Lower leg skin (tissue), 3 donors: ENCODE measurements around the gene BCL7A.

ENCODE experiments used
- POLR2A ChIP-seq, 2 donors: fragments of 450-650 bp; IDR thresholded peaks; one replicate each; pipeline ENCODE4 v1.6.1; 2016 to 2017; ENCODE audit warnings: antibody characterized with exemption in 2 of 2, mild to moderate bottlenecking in 1 of 2, moderate library complexity in 1 of 2
- TF ChIP-seq, protein P1 (sequence below), 3 donors: fragments of 450-650 bp; IDR thresholded peaks; one replicate each; pipeline ENCODE4 v1.5.1; 2016; ENCODE audit warnings: antibody characterized with exemption in 3 of 3, mild to moderate bottlenecking in 3 of 3, moderate library complexity in 2 of 3

DNA sequence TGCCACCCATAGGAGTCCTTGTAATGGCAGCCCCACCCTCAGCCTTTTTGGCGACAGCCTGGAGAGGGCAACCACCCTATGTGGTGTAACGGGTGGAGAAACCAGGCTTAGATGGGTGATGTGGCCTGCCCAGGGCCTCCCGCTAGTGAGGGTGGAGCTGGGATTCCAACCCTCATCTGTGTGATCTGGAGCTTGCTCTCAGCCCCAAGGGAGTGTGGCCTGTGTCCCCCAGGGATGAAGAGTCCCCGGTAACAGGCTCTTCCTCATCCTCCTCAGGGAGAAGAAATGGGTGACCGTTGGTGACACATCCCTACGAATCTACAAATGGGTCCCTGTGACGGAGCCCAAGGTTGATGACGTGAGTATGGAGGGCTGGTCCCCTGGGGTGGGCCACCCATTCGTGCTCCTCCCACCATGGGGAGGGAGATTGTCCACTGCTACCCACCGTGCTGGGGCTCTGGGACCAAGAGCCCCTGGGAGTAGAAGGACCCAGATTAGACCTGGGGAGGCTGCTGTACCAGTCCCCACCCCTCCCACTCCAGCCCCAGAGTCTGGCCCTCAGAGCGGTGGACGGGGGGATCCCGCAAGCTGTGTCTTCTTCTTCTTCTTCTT, 8.8 kb downstream of the BCL7A start:
- TF ChIP-seq, protein P1, sequence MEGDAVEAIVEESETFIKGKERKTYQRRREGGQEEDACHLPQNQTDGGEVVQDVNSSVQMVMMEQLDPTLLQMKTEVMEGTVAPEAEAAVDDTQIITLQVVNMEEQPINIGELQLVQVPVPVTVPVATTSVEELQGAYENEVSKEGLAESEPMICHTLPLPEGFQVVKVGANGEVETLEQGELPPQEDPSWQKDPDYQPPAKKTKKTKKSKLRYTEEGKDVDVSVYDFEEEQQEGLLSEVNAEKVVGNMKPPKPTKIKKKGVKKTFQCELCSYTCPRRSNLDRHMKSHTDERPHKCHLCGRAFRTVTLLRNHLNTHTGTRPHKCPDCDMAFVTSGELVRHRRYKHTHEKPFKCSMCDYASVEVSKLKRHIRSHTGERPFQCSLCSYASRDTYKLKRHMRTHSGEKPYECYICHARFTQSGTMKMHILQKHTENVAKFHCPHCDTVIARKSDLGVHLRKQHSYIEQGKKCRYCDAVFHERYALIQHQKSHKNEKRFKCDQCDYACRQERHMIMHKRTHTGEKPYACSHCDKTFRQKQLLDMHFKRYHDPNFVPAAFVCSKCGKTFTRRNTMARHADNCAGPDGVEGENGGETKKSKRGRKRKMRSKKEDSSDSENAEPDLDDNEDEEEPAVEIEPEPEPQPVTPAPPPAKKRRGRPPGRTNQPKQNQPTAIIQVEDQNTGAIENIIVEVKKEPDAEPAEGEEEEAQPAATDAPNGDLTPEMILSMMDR (IDR thresholded peaks at IDR 0.05) = no peak
- TF ChIP-seq POLR2A (IDR thresholded peaks at IDR 0.05) = no peak
